NCI-H2227 (cell line): ENCODE measurements around the gene C3orf20.
A peak's percentile ranks its signal among the peaks of the same experiment; 100 is the strongest.

Source experiments
- DNase-seq: peaks from one replicate; lab custom pipeline; 2025; ENCODE audit not compliant: unreplicated experiment; lab: John Stamatoyannopoulos, UW

The C3orf20 gene

GRCh38 chr3:14810070-14810791 lies 135.3 kb downstream of the C3orf20 start:
- DNase-seq, result peak; percentile 49

GRCh38 chr3:14810801-14811661 lies 136.1 kb downstream of the C3orf20 start:
- peak; percentile 22 for DNase-seq

GRCh38 chr3:14811684-14812083 lies 136.7 kb downstream of the C3orf20 start:
- peak; percentile 11 for DNase-seq

GRCh38 chr3:14812196-14812790 lies 137.4 kb downstream of the C3orf20 start:
- DNase-seq, result no peak

- DNase-seq, result no peak
These were observed 139.5 kb downstream of the C3orf20 start for GRCh38 chr3:14814411-14814871.

- no peak for DNase-seq
These were observed 141.4 kb downstream of the C3orf20 start for GRCh38 chr3:14816359-14816758.

- no peak for DNase-seq
These were observed 144.0 kb downstream of the C3orf20 start, which contains the start of gene FGD5 for GRCh38 chr3:14818804-14819500. TSS of gene FGD5 (plus strand) at chr3:14818962. CDS start at chr3:14819072, 110 bp downstream.

GRCh38 chr3:14819671-14820070 lies 144.7 kb downstream of the C3orf20 start:
- no peak for DNase-seq

GRCh38 chr3:14820156-14820555 lies 145.2 kb downstream of the C3orf20 start:
- no peak for DNase-seq

- no peak for DNase-seq
These were observed 146.2 kb downstream of the C3orf20 start for GRCh38 chr3:14821151-14821550.

- DNase-seq, result peak; percentile 4
These were observed 147.2 kb downstream of the C3orf20 start for GRCh38 chr3:14822134-14822533.
